GM12878 (cell line): ENCODE data around the gene SYNGR1. TPM values are rescaled to one million over a fixed set of nuclear protein-coding genes. Genes with fewer than 3 reads are reported as not detected.
"Not testable (repeated sequence)": the region's sequence is repeated elsewhere in the genome, so short reads cannot be mapped to it uniquely, and the experiment has no call there.

Experiments
- ATAC-seq: fragments of 200-7000 bp; cut with Tn5 transposase; 3 replicates; pipeline ENCODE4 v1.9.1; 2020; ENCODE audit warnings: mild to moderate bottlenecking, moderate library complexity
- BruUV-seq: library from RNA; stranded (reverse); fragments of 400-500 nt; replicated peaks from 2 replicates; lab custom pipeline; 2021; lab: Mats Ljungman, UMichigan
- CTCF ChIA-PET: fragments of 300-600 bp; sonication (Branson Sonifier 250); formaldehyde crosslinking; extraction: SDS; loops from one replicate; lab custom pipeline; 2021; ENCODE audit warnings: inconsistent platforms; lab: Yijun Ruan, JAX
- POLR2A ChIA-PET: fragments of 350-600 bp; formaldehyde crosslinking; extraction: SDS; loops from one replicate; lab custom pipeline; 2021; ENCODE audit warnings: inconsistent platforms; lab: Charles Lee
- RAD21 ChIA-PET: fragments of 300-600 bp; sonication (Branson Sonifier 250); formaldehyde crosslinking; loops from one replicate; lab custom pipeline; 2023; ENCODE audit warnings: antibody characterized with exemption; ENCODE audit not compliant: unreplicated experiment; lab: Charles Lee
- SMC1A ChIA-PET: fragments of 300-600 bp; sonication (Branson Sonifier 250); formaldehyde crosslinking; loops from one replicate; lab custom pipeline; 2023; ENCODE audit not compliant: unreplicated experiment, uncharacterized antibody; lab: Charles Lee
- DNase-seq: peaks from one replicate; pipeline ENCODE4 v3.0.0-alpha.2; 2011; ENCODE audit warnings: low read depth, low spot score
- FAIRE-seq: peaks from 3 replicates; lab custom pipeline; 2011; peaks lifted over from hg19 to GRCh38; lab: Jason Lieb, UNC
- H2AFZ ChIP-seq: 2 replicates; pipeline ENCODE4 v1.6.0; 2011; ENCODE audit warnings: low read depth, low read length, control low read depth; ENCODE audit not compliant: control insufficient read depth
- H3K27ac ChIP-seq: 2 replicates; pipeline ENCODE4 v1.5.1; 2011; ENCODE audit warnings: control low read depth; ENCODE audit not compliant: control insufficient read depth, insufficient read depth
- H3K27me3 ChIP-seq, 2 experiments: replicated peaks in 1 of 2; 2 replicates each; pipeline versions ENCODE4 v1.6.0 to v1.6.1; 2011; ENCODE audit warnings: low read length in 1 of 2; ENCODE audit not compliant: control insufficient read depth in 2 of 2, insufficient read depth in 2 of 2
- H3K36me3 ChIP-seq, 2 experiments: 2 replicates each; pipeline ENCODE4 v1.5.1; 2011; ENCODE audit warnings: low read length in 1 of 2; ENCODE audit not compliant: control insufficient read depth in 2 of 2, insufficient read depth in 2 of 2
- H3K4me1 ChIP-seq: 2 replicates; pipeline ENCODE4 v1.6.1; 2011; ENCODE audit warnings: mild to moderate bottlenecking, low read length, moderate library complexity, mixed read lengths; ENCODE audit not compliant: control insufficient read depth, insufficient read depth
- H3K4me2 ChIP-seq: 2 replicates; pipeline ENCODE4 v1.6.0; 2011; ENCODE audit warnings: control low read depth; ENCODE audit not compliant: control insufficient read depth, insufficient read depth
- H3K4me3 ChIP-seq: fragments of 200-600 bp; sonication (generic); 2 replicates; pipeline ENCODE4 v1.5.1; 2016
- H3K79me2 ChIP-seq: 2 replicates; pipeline ENCODE4 v1.6.0; 2011; ENCODE audit warnings: low read length; ENCODE audit not compliant: control insufficient read depth, insufficient read depth
- H3K9ac ChIP-seq: 2 replicates; pipeline ENCODE4 v1.8.0; 2011; ENCODE audit warnings: low read length, control low read depth, mixed read lengths; ENCODE audit not compliant: control insufficient read depth, insufficient read depth
- H3K9me3 ChIP-seq: replicated peaks from 3 replicates; pipeline ENCODE4 v1.5.1; 2011; ENCODE audit warnings: mild to moderate bottlenecking, low read length; ENCODE audit not compliant: control insufficient read depth, insufficient read depth
- H4K20me1 ChIP-seq: 2 replicates; pipeline ENCODE4 v1.6.0; 2011; ENCODE audit not compliant: control insufficient read depth, insufficient read depth
- WGBS: methylation state at CpG from one replicate; pipeline ENCODE4 v1.1.6; 2016; ENCODE audit warnings: low lambda C conversion rate; ENCODE audit not compliant: insufficient replicate concordance, insufficient coverage; ENCODE audit errors: missing lambda C conversion rate; 5-methylcytosine and 5-hydroxymethylcytosine counted together
- in situ Hi-C: fragments of 300-500 bp; cut with MboI; formaldehyde crosslinking; loops from 9 replicates; pipeline ENCODE4 v1.14.3; 2018; ENCODE audit warnings: mixed read lengths
- intact Hi-C: fragments of 100-400 bp; cut with micrococcal nuclease; formaldehyde crosslinking; loops from one replicate; pipeline ENCODE4 v1.14.2; 2022; ENCODE audit not compliant: unreplicated experiment
- polyA plus RNA-seq, 11 experiments: library from polyadenylated mRNA; depleted of rRNA in 4 of 11; unstranded in 6 of 11; stranded (reverse) in 5 of 11; fragments of >200 nt; fragmentation: Nextera tagmentation in 4 of 11; fragmentation: Illumina TruSeq in 1 of 11; extraction: Ambion mirVana in 4 of 11; extraction: Trizol in 1 of 11; gene quantifications; 1 replicate in 1 of 11; 2 replicates in 10 of 11; pipeline versions ENCODE4 v1.2.1 to v1.2.3, GENCODE V29; 2011 to 2016; ENCODE audit warnings: inconsistent platforms in 2 of 11, missing spikeins in 2 of 11, low read depth in 1 of 11
- total RNA-seq, 4 experiments: library from RNA; depleted of rRNA in 3 of 4; stranded (reverse); fragments of >200 nt in 3 of 4; fragmentation: Illumina TruSeq in 1 of 4; extraction: Trizol in 1 of 4; gene quantifications; 2 replicates each; pipeline versions ENCODE4 v1.2.1 to v1.2.3, GENCODE V29; 2013 to 2021

SYNGR1 gene
- total and polyA plus RNA-seq, 10 of the 15 experiments (the other 5 are each of a cell fraction or from before 2014, with no cell fraction given) = 0.87 to 9.2 (median 3.5) TPM

- BruUV-seq, DNase-seq, H3K27ac ChIP-seq, ATAC-seq, H3K79me2 ChIP-seq, SMC1A ChIA-PET, H3K9ac ChIP-seq, H3K36me3 ChIP-seq, RAD21 ChIA-PET, FAIRE-seq, H3K27me3 ChIP-seq, H3K4me1 ChIP-seq, POLR2A ChIA-PET, H3K4me2 ChIP-seq, H2AFZ ChIP-seq, H3K4me3 ChIP-seq, intact Hi-C loops, CTCF ChIA-PET, H3K9me3 ChIP-seq, H4K20me1 ChIP-seq, in situ Hi-C loops: not testable (repeated sequence)
- 87% methylated on average over 31 of the region's 53 CpGs for WGBS
Observed at GRCh38 chr22:39357110-39358108, 7.6 kb downstream of the SYNGR1 start.

- H3K4me2 ChIP-seq, intact Hi-C loops, H3K9me3 ChIP-seq, H3K27ac ChIP-seq, RAD21 ChIA-PET, in situ Hi-C loops, FAIRE-seq, H3K79me2 ChIP-seq, H3K4me1 ChIP-seq, H3K4me3 ChIP-seq, BruUV-seq, DNase-seq, H2AFZ ChIP-seq, POLR2A ChIA-PET, SMC1A ChIA-PET, H3K9ac ChIP-seq, H3K36me3 ChIP-seq, H4K20me1 ChIP-seq, ATAC-seq, H3K27me3 ChIP-seq: not testable (repeated sequence)
- CTCF ChIA-PET = interaction anchor here (0.8 to 1.1 kb wide), 2 partner anchors 13 to 162 kb away, joined by 3 read pairs; no protein-coding TSS in a partner anchor
- WGBS = 65% methylated on average over 15 of the region's 17 CpGs
Observed at GRCh38 chr22:39358197-39358596, 8.4 kb downstream of the SYNGR1 start.
